IMR-90 (cell line): Measurements from ENCODE around the gene MTRF1L. TPM values are rescaled to one million over a fixed set of nuclear protein-coding genes. Genes with fewer than 3 reads are reported as not detected.
A peak's percentile ranks its signal among the peaks of the same experiment; 100 is the strongest.

Experiments used
- ATAC-seq: fragments of 200-7000 bp; cut with Tn5 transposase; 2 replicates; pipeline ENCODE4 v1.9.1; 2020; ENCODE audit warnings: low read depth, mild to moderate bottlenecking, moderate library complexity
- BruUV-seq: library from RNA; stranded (reverse); fragments of 400-500 nt; replicated peaks from 2 replicates; lab custom pipeline; 2021; lab: Mats Ljungman, UMichigan
- CTCF ChIA-PET: fragments of 300-600 bp; formaldehyde crosslinking; extraction: SDS; loops from one replicate; lab custom pipeline; 2021; ENCODE audit warnings: antibody characterized with exemption; lab: Yijun Ruan, JAX
- POLR2A ChIA-PET: fragments of 300-600 bp; sonication (Branson Sonifier 250); formaldehyde crosslinking; loops from one replicate; lab custom pipeline; 2022; ENCODE audit warnings: antibody characterized with exemption; ENCODE audit not compliant: unreplicated experiment; lab: Charles Lee
- DNase-seq: peaks from one replicate; pipeline ENCODE4 v3.0.0; 2013
- H2AFZ ChIP-seq: replicated peaks from 2 replicates; pipeline ENCODE3; 2013; ENCODE audit warnings: low read length, mild to moderate bottlenecking; ENCODE audit not compliant: poor library complexity
- H2AK5ac ChIP-seq: 2 replicates; pipeline ENCODE4 v1.6.1; 2013; ENCODE audit warnings: low read depth, low read length, inconsistent platforms
- H2AK9ac ChIP-seq: replicated peaks from 2 replicates; pipeline ENCODE3; 2013; ENCODE audit warnings: mild to moderate bottlenecking, low read depth, low read length, moderate library complexity; ENCODE audit not compliant: poor library complexity
- H2BK120ac ChIP-seq: 2 replicates; pipeline ENCODE4 v1.6.1; 2013; ENCODE audit warnings: low read depth, low read length, inconsistent platforms
- H2BK15ac ChIP-seq: 3 replicates; pipeline ENCODE4 v1.6.1; 2013; ENCODE audit warnings: low read depth, low read length, inconsistent platforms
- H2BK20ac ChIP-seq: 2 replicates; pipeline ENCODE4 v1.6.1; 2013; ENCODE audit warnings: low read depth, mild to moderate bottlenecking, inconsistent platforms, low read length, moderate library complexity
- H2BK5ac ChIP-seq: 2 replicates; pipeline ENCODE4 v1.6.1; 2013; ENCODE audit warnings: mild to moderate bottlenecking, low read depth, low read length, inconsistent platforms; ENCODE audit not compliant: poor library complexity, severe bottlenecking
- H3K14ac ChIP-seq: replicated peaks from 2 replicates; pipeline ENCODE4 v1.6.1; 2013; ENCODE audit warnings: low read depth, low read length, inconsistent platforms
- H3K18ac ChIP-seq: 2 replicates; pipeline ENCODE4 v1.6.1; 2013; ENCODE audit warnings: low read depth, low read length, control low read depth
- H3K23ac ChIP-seq: 2 replicates; pipeline ENCODE4 v1.6.1; 2013; ENCODE audit warnings: low read depth, low read length, inconsistent platforms
- H3K27ac ChIP-seq: 2 replicates; pipeline ENCODE4 v1.5.1; 2013; ENCODE audit warnings: mild to moderate bottlenecking, control low read depth, low read length; ENCODE audit not compliant: insufficient read depth
- H3K27me3 ChIP-seq: 2 replicates; pipeline ENCODE4 v1.6.1; 2013; ENCODE audit warnings: low read length; ENCODE audit not compliant: control insufficient read depth, insufficient read depth
- H3K36me3 ChIP-seq: 2 replicates; pipeline ENCODE4 v1.6.1; 2013; ENCODE audit warnings: low read length, mixed read lengths; ENCODE audit not compliant: control insufficient read depth, insufficient read depth
- H3K4ac ChIP-seq: 2 replicates; pipeline ENCODE4 v1.6.1; 2013; ENCODE audit warnings: low read depth, low read length, inconsistent platforms
- H3K4me1 ChIP-seq: 2 replicates; pipeline ENCODE4 v1.6.1; 2013; ENCODE audit warnings: low read length, mixed read lengths; ENCODE audit not compliant: control insufficient read depth, insufficient read depth
- H3K4me2 ChIP-seq: 2 replicates; pipeline ENCODE4 v1.6.1; 2013; ENCODE audit warnings: low read depth, mild to moderate bottlenecking, control low read depth, low read length, moderate library complexity
- H3K4me3 ChIP-seq: 2 replicates; pipeline ENCODE4 v1.5.1; 2013; ENCODE audit warnings: low read depth, mild to moderate bottlenecking, control low read depth, low read length, moderate library complexity; ENCODE audit not compliant: insufficient read depth
- H3K56ac ChIP-seq: 2 replicates; pipeline ENCODE4 v1.6.1; 2013; ENCODE audit warnings: low read length, inconsistent platforms; ENCODE audit not compliant: insufficient read depth; ENCODE audit errors: extremely low read depth
- H3K79me1 ChIP-seq, 2 experiments: 2 replicates each; pipeline ENCODE4 v1.6.1; 2013; ENCODE audit warnings: low read length in 2 of 2, inconsistent platforms in 1 of 2, low read depth in 1 of 2
- H3K9ac ChIP-seq: 2 replicates; pipeline ENCODE4 v1.6.1; 2013; ENCODE audit warnings: low read depth, low read length, control low read depth
- H3K9me1 ChIP-seq: 2 replicates; pipeline ENCODE4 v1.6.1; 2013; ENCODE audit warnings: low read length, inconsistent platforms; ENCODE audit not compliant: insufficient read depth
- H3K9me3 ChIP-seq: 2 replicates; pipeline ENCODE4 v1.6.1; 2013; ENCODE audit warnings: low read length; ENCODE audit not compliant: control insufficient read depth, insufficient read depth
- H4K20me1 ChIP-seq: 2 replicates; pipeline ENCODE4 v1.6.1; 2013; ENCODE audit warnings: low read length, inconsistent platforms; ENCODE audit not compliant: insufficient read depth
- H4K5ac ChIP-seq: 2 replicates; pipeline ENCODE4 v1.6.1; 2013; ENCODE audit warnings: mild to moderate bottlenecking, low read depth, low read length, control low read depth
- H4K8ac ChIP-seq, 2 experiments: 2 replicates each; pipeline ENCODE4 v1.6.1; 2013; ENCODE audit warnings: low read depth in 2 of 2, low read length in 2 of 2, control low read depth in 1 of 2, inconsistent platforms in 1 of 2
- H4K91ac ChIP-seq: 2 replicates; pipeline ENCODE4 v1.6.1; 2013; ENCODE audit warnings: low read depth, low read length, inconsistent platforms; ENCODE audit not compliant: insufficient read depth
- BHLHE40 ChIP-seq: fragments of 150-350 bp; IDR thresholded peaks from 2 replicates; pipeline ENCODE4 v1.6.1; 2016; ENCODE audit warnings: mild to moderate bottlenecking, low read depth, low read length
- CEBPB ChIP-seq: IDR thresholded peaks from 2 replicates; pipeline ENCODE4 v1.6.1; 2012; ENCODE audit warnings: low read depth, low read length, improper control_type of control experiment
- CHD1 ChIP-seq: IDR thresholded peaks from 2 replicates; pipeline ENCODE4 v1.6.1; 2012; ENCODE audit warnings: low read depth, low read length, improper control_type of control experiment
- CTCF ChIP-seq: conservative IDR thresholded peaks from 2 replicates; pipeline ENCODE4 v1.5.1; 2012; ENCODE audit warnings: mild to moderate bottlenecking, low read depth, low read length, improper control_type of control experiment
- FOS ChIP-seq: fragments of 150-350 bp; IDR thresholded peaks from 2 replicates; pipeline ENCODE4 v1.6.1; 2016; ENCODE audit warnings: low read depth, low read length
- MAFK ChIP-seq: IDR thresholded peaks from 2 replicates; pipeline ENCODE4 v1.6.1; 2012; ENCODE audit warnings: low read depth, low read length, improper control_type of control experiment
- MAZ ChIP-seq: IDR thresholded peaks from 2 replicates; pipeline ENCODE4 v1.6.1; 2012; ENCODE audit warnings: low read depth, mild to moderate bottlenecking, low read length, improper control_type of control experiment, moderate library complexity, borderline replicate concordance
- MXI1 ChIP-seq: IDR thresholded peaks from 2 replicates; pipeline ENCODE4 v1.6.1; 2012; ENCODE audit warnings: low read depth, mild to moderate bottlenecking, low read length, moderate library complexity, borderline replicate concordance
- NFE2L2 ChIP-seq: fragments of 150-350 bp; IDR thresholded peaks from 2 replicates; pipeline ENCODE4 v1.6.1; 2016; ENCODE audit warnings: low read depth, mild to moderate bottlenecking, low read length
- POLR2A ChIP-seq: IDR thresholded peaks from 2 replicates; pipeline ENCODE4 v1.6.1; 2012; ENCODE audit warnings: mild to moderate bottlenecking, low read depth, low read length
- RAD21 ChIP-seq: IDR thresholded peaks from 2 replicates; pipeline ENCODE4 v1.6.1; 2012; ENCODE audit warnings: low read length, improper control_type of control experiment
- RCOR1 ChIP-seq: IDR thresholded peaks from 2 replicates; pipeline ENCODE4 v1.6.1; 2012; ENCODE audit warnings: mild to moderate bottlenecking, low read length, improper control_type of control experiment; ENCODE audit not compliant: insufficient replicate concordance
- RFX5 ChIP-seq: IDR thresholded peaks from 2 replicates; pipeline ENCODE4 v1.8.0; 2012; ENCODE audit warnings: low read depth, mild to moderate bottlenecking, low read length, moderate library complexity
- SMC3 ChIP-seq: fragments of 150-350 bp; IDR thresholded peaks from 2 replicates; pipeline ENCODE4 v1.6.1; 2016; ENCODE audit warnings: low read depth, mild to moderate bottlenecking, antibody characterized with exemption, low read length, moderate library complexity
- WGBS, 2 experiments: methylation state at CpG; one replicate each; pipeline versions ENCODE4 v1.1.5 to v1.1.7; 2013; ENCODE audit warnings: missing lambda C conversion rate in 2 of 2; ENCODE audit not compliant: insufficient read length in 1 of 2; ENCODE audit errors: extremely low coverage in 2 of 2; 5-methylcytosine and 5-hydroxymethylcytosine counted together
- dilution Hi-C: fragments of 300-500 bp; cut with HindIII; formaldehyde crosslinking; loops from one replicate; pipeline ENCODE4 v1.14.3; 2018; ENCODE audit warnings: low sequenced_read_pairs; ENCODE audit not compliant: unreplicated experiment
- in situ Hi-C: fragments of 300-500 bp; cut with MboI; formaldehyde crosslinking; loops from 3 replicates; pipeline ENCODE4 v1.14.3; 2019; ENCODE audit warnings: low sequenced_read_pairs, inconsistent platforms, mixed read lengths
- intact Hi-C: fragments of 100-400 bp; cut with micrococcal nuclease; formaldehyde crosslinking; loops from 2 replicates; pipeline ENCODE4 v1.10.0; 2022
- polyA plus RNA-seq, 3 experiments: library from polyadenylated mRNA; depleted of rRNA; stranded (reverse); fragments of >200 nt; gene quantifications; 2 replicates each; pipeline ENCODE4 v1.2.3, GENCODE V29; 2012; ENCODE audit warnings: low replicate concordance in 1 of 3
- total RNA-seq: library from RNA; depleted of rRNA; stranded (reverse); fragments of >200 nt; gene quantifications from 2 replicates; pipeline ENCODE4 v1.2.3, GENCODE V29; 2012
- TF ChIP-seq, protein P1 (sequence below): fragments of 150-350 bp; IDR thresholded peaks from 2 replicates; pipeline ENCODE4 v1.6.1; 2017; ENCODE audit warnings: mild to moderate bottlenecking, antibody characterized with exemption, low read length, low read depth

MTRF1L gene
- total and polyA plus RNA-seq, 2 of the 4 experiments (the other 2 are of a cell fraction), result 6.9 to 11.1 TPM

DNA sequence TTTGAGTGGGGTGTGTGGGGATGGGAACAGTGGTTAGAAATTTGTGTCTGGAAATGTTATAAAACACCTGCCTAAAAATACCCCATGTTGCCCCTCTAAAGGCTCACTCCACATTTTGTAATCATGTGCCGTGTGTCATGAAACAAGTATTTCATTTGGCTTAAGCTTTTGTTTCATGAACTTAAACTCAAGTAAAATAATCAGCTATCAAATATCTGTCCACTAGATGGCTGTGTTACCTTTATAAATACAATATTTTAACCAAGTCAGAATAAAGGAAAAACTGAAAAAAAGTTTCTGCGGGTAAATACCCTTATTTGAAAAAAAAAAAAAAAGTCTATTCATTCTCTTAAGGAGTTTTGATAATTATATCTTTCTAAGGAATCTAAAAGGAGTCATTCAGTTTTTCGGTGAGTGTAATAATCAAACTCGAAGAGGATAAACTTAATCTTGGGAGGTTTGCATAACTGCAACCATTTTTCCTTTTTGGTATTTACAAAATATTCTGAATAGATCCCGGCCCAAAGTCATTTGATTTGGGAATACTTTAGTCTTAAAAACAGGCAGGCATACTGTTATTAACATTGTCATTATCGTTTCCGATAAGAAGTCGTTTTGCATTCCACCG is 29.9 kb upstream of the MTRF1L start:
- peak overlapping the region; percentile 75 for H3K4me2 ChIP-seq
- no peak overlapping the region for H2BK5ac ChIP-seq
- BruUV-seq, result no TSS peak
- no peak overlapping the region for H3K14ac ChIP-seq
- H4K8ac ChIP-seq, result no peak overlapping the region
- H3K27me3 ChIP-seq, result no peaks in the 10 kb centered on the region
- H2BK20ac ChIP-seq, result no peak overlapping the region
- H3K56ac ChIP-seq, result no peak overlapping the region
- intact Hi-C loops, result loop anchor here (1.0 to 10.0 kb wide), 6 partner anchors 76 to 1122 kb away; partner anchors contain the start of gene RGS17
- H3K9ac ChIP-seq, result no peak overlapping the region
- dilution Hi-C loops, result no loop called here
- ChIA-PET CTCF (interaction anchor here (0.6 to 1.0 kb wide), 5 partner anchors 16 to 1057 kb away, joined by 3 to 5 read pairs (median 3); no protein-coding TSS in a partner anchor), POLR2A (no interaction called here)
- ATAC-seq (peak; percentile 59), DNase-seq (peak; percentile 81)
- no peak overlapping the region for H4K5ac ChIP-seq
- no peak overlapping the region for H3K18ac ChIP-seq
- H4K91ac ChIP-seq, result no peak overlapping the region
- no peak overlapping the region for H2BK120ac ChIP-seq
- no peak overlapping the region for H2AK5ac ChIP-seq
- no peak overlapping the region for H3K4me3 ChIP-seq
- no peaks in the 10 kb centered on the region for H3K9me3 ChIP-seq
- no peaks in the 10 kb centered on the region; a peak in 1 of 4 replicates for H3K79me1 ChIP-seq
- H4K20me1 ChIP-seq, result no peaks in the 10 kb centered on the region
- H2BK15ac ChIP-seq, result no peak overlapping the region
- in situ Hi-C loops, result loop anchor here (25.0 kb wide), 2 partner anchors 480 to 1130 kb away; no protein-coding TSS in a partner anchor
- H3K4me1 ChIP-seq, result peaks cover 9% of the 10 kb centered on the region
- peaks cover 1% of the 10 kb centered on the region; the same call in 1 of the 2 replicates for H3K36me3 ChIP-seq
- no peak overlapping the region; the same call in 1 of the 2 replicates for H3K27ac ChIP-seq
- no peaks in the 10 kb centered on the region for H3K9me1 ChIP-seq
- H2AK9ac ChIP-seq, result no peak overlapping the region
- no peak overlapping the region for H3K23ac ChIP-seq
- H3K4ac ChIP-seq, result no peak overlapping the region
- no CpG with 5 or more reads among the region's 9 CpGs for WGBS, 2 experiments
- no peak overlapping the region for H2AFZ ChIP-seq
- no peak for TF ChIP-seq MAFK
- TF ChIP-seq RFX5, result no peak
- TF ChIP-seq, protein P1, sequence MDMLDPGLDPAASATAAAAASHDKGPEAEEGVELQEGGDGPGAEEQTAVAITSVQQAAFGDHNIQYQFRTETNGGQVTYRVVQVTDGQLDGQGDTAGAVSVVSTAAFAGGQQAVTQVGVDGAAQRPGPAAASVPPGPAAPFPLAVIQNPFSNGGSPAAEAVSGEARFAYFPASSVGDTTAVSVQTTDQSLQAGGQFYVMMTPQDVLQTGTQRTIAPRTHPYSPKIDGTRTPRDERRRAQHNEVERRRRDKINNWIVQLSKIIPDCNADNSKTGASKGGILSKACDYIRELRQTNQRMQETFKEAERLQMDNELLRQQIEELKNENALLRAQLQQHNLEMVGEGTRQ, result no peak
- no peak for TF ChIP-seq RCOR1
- TF ChIP-seq RAD21, result peak; percentile 61
- no peak for TF ChIP-seq MAZ
- peak; percentile 25; the same call in 1 of the 2 replicates for TF ChIP-seq CEBPB
- peak; percentile 64 for TF ChIP-seq SMC3
- TF ChIP-seq MXI1, result no peak
- peak; percentile 65 for TF ChIP-seq CTCF
- TF ChIP-seq BHLHE40, result peak; percentile 12; the same call in 1 of the 2 replicates
- TF ChIP-seq FOS, result no peak
- TF ChIP-seq NFE2L2, result no peak
- TF ChIP-seq CHD1, result no peak
- TF ChIP-seq POLR2A, result no peak
